Measurements from ENCODE around the gene PKP1.

The PKP1 gene

GRCh38 chr1:201332616-201333335 lies 49.5 kb downstream of the PKP1 start:
- DNase-seq, result no peak

GRCh38 chr1:201334325-201335173 lies 51.2 kb downstream of the PKP1 start:
- peak; percentile 52 for DNase-seq

- DNase-seq, result no peak
Observed at GRCh38 chr1:201335174-201335870, 52.0 kb downstream of the PKP1 start.

- DNase-seq, result no peak
Observed at GRCh38 chr1:201335901-201336300, 52.6 kb downstream of the PKP1 start.

GRCh38 chr1:201336711-201337450 lies 53.6 kb downstream of the PKP1 start:
- no peak for DNase-seq

GRCh38 chr1:201341377-201341776 lies 58.1 kb downstream of the PKP1 start:
- DNase-seq, result no peak

GRCh38 chr1:201344206-201345080 lies 61.1 kb downstream of the PKP1 start:
- no peak for DNase-seq

- no peak for DNase-seq
Observed at GRCh38 chr1:201345081-201345355, 61.7 kb downstream of the PKP1 start.

- peak; percentile 50 for DNase-seq
Observed at GRCh38 chr1:201346337-201346939, 63.1 kb downstream of the PKP1 start.

GRCh38 chr1:201346987-201347386 lies 63.7 kb downstream of the PKP1 start:
- no peak for DNase-seq

- DNase-seq, result no peak
Observed at GRCh38 chr1:201347498-201348210, 64.3 kb downstream of the PKP1 start.

GRCh38 chr1:201348211-201348566 lies 64.9 kb downstream of the PKP1 start:
- DNase-seq, result peak; percentile 56

- no peak for DNase-seq
Observed at GRCh38 chr1:201349092-201349491, 65.8 kb downstream of the PKP1 start.

- no peak for DNase-seq
Observed at GRCh38 chr1:201350361-201350725, 67.0 kb downstream of the PKP1 start.

GRCh38 chr1:201350884-201351283 lies 67.6 kb downstream of the PKP1 start:
- no peak for DNase-seq

- DNase-seq, result no peak
Observed at GRCh38 chr1:201351617-201352016, 68.3 kb downstream of the PKP1 start.

GRCh38 chr1:201353186-201353940 lies 70.1 kb downstream of the PKP1 start:
- no peak for DNase-seq

GRCh38 chr1:201354151-201354900 lies 71.0 kb downstream of the PKP1 start:
- DNase-seq, result no peak

GRCh38 chr1:201354901-201355295 lies 71.6 kb downstream of the PKP1 start:
- DNase-seq, result no peak

- DNase-seq, result no peak
Observed at GRCh38 chr1:201355471-201355870, 72.2 kb downstream of the PKP1 start.

All from fibroblast of skin of right quadriceps (primary cell).